Ishikawa (cell line): ENCODE data around the gene EPHA6.

Experiments
- CEBPB ChIP-seq: IDR thresholded peaks from 2 replicates; pipeline ENCODE4 v1.6.1; 2012
- CREB1 ChIP-seq: IDR thresholded peaks from 2 replicates; pipeline ENCODE4 v1.6.1; 2012; ENCODE audit warnings: low read depth
- EGR1 ChIP-seq: IDR thresholded peaks from 2 replicates; pipeline ENCODE4 v1.6.1; 2012
- EP300 ChIP-seq: IDR thresholded peaks from 2 replicates; pipeline ENCODE4 v1.6.1; 2012; ENCODE audit warnings: borderline replicate concordance
- FOXM1 ChIP-seq: IDR thresholded peaks from 2 replicates; pipeline ENCODE4 v1.6.1; 2012; ENCODE audit warnings: low read depth, borderline replicate concordance
- MAX ChIP-seq: IDR thresholded peaks from 2 replicates; pipeline ENCODE4 v1.6.1; 2012
- NFIC ChIP-seq: IDR thresholded peaks from 2 replicates; pipeline ENCODE4 v1.6.1; 2012
- RAD21 ChIP-seq: IDR thresholded peaks from 2 replicates; pipeline ENCODE4 v1.6.1; 2012; ENCODE audit warnings: low read depth
- TAF1 ChIP-seq: IDR thresholded peaks from 2 replicates; pipeline ENCODE4 v1.6.1; 2012; ENCODE audit warnings: low read depth, mild to moderate bottlenecking
- TCF12 ChIP-seq: IDR thresholded peaks from 2 replicates; pipeline ENCODE4 v1.6.1; 2012; ENCODE audit warnings: low read depth
- TEAD4 ChIP-seq: IDR thresholded peaks from 2 replicates; pipeline ENCODE4 v1.6.1; 2012
- USF1 ChIP-seq: IDR thresholded peaks from 2 replicates; pipeline ENCODE4 v1.6.1; 2012
- YY1 ChIP-seq: IDR thresholded peaks from 2 replicates; pipeline ENCODE4 v1.6.1; 2012; ENCODE audit warnings: low read depth
- ZBTB7A ChIP-seq: IDR thresholded peaks from 2 replicates; pipeline ENCODE4 v1.6.1; 2012; ENCODE audit warnings: low read depth
- TF ChIP-seq, protein P1 (sequence below): IDR thresholded peaks from 2 replicates; pipeline ENCODE4 v1.6.1; 2012; ENCODE audit warnings: low read depth, mild to moderate bottlenecking

EPHA6 gene

GRCh38 chr3:97689962-97690361, 875.6 kb downstream of the EPHA6 start:
- TF ChIP-seq EP300 (no peak), TAF1 (no peak), CEBPB (no peak), RAD21 (no peak), TEAD4 (no peak), TCF12 (no peak), MAX (no peak), CREB1 (no peak), ZBTB7A (no peak), USF1 (no peak), FOXM1 (no peak)
- TF ChIP-seq, protein P1, sequence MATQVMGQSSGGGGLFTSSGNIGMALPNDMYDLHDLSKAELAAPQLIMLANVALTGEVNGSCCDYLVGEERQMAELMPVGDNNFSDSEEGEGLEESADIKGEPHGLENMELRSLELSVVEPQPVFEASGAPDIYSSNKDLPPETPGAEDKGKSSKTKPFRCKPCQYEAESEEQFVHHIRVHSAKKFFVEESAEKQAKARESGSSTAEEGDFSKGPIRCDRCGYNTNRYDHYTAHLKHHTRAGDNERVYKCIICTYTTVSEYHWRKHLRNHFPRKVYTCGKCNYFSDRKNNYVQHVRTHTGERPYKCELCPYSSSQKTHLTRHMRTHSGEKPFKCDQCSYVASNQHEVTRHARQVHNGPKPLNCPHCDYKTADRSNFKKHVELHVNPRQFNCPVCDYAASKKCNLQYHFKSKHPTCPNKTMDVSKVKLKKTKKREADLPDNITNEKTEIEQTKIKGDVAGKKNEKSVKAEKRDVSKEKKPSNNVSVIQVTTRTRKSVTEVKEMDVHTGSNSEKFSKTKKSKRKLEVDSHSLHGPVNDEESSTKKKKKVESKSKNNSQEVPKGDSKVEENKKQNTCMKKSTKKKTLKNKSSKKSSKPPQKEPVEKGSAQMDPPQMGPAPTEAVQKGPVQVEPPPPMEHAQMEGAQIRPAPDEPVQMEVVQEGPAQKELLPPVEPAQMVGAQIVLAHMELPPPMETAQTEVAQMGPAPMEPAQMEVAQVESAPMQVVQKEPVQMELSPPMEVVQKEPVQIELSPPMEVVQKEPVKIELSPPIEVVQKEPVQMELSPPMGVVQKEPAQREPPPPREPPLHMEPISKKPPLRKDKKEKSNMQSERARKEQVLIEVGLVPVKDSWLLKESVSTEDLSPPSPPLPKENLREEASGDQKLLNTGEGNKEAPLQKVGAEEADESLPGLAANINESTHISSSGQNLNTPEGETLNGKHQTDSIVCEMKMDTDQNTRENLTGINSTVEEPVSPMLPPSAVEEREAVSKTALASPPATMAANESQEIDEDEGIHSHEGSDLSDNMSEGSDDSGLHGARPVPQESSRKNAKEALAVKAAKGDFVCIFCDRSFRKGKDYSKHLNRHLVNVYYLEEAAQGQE: no peak

GRCh38 chr3:97691354-97691753, 877.0 kb downstream of the EPHA6 start:
- TF ChIP-seq RAD21: no peak
- TF ChIP-seq FOXM1: no peak
- TF ChIP-seq NFIC: no peak
- TF ChIP-seq EP300: no peak
- TF ChIP-seq ZBTB7A: no peak
- no peak for TF ChIP-seq TCF12
- TF ChIP-seq, protein P1: no peak
- TF ChIP-seq YY1: no peak
- TF ChIP-seq USF1: no peak
- TF ChIP-seq EGR1: no peak
- TF ChIP-seq MAX: no peak
- TF ChIP-seq CREB1: no peak
- TF ChIP-seq CEBPB: no peak
- TF ChIP-seq TEAD4: no peak

DNA sequence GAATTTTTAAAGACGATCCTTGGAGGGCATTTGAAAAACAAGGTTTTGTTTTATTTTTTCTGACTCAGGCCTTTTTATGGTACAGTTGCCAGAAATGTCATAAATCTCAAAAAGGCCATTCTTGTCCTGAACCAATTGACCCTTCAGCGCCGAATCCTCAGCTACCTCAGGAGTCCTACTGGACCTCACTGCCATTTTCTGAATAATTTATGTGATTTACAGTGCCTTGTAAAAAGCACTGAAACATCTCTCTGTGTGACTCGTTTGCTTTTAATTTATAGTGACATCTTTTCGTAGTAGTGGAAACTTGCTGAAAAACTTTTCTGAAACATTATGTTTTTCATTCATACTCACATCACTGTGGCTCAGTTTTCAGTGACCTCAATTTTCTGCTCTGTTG, 878.0 kb downstream of the EPHA6 start:
- TF ChIP-seq, protein P1: no peak
- TF ChIP-seq TCF12 (no peak), ZBTB7A (no peak), USF1 (no peak), TAF1 (no peak), EGR1 (no peak), FOXM1 (no peak), MAX (no peak), CREB1 (no peak), RAD21 (no peak), YY1 (no peak), TEAD4 (no peak), CEBPB (no peak), EP300 (no peak), NFIC (no peak)

DNA sequence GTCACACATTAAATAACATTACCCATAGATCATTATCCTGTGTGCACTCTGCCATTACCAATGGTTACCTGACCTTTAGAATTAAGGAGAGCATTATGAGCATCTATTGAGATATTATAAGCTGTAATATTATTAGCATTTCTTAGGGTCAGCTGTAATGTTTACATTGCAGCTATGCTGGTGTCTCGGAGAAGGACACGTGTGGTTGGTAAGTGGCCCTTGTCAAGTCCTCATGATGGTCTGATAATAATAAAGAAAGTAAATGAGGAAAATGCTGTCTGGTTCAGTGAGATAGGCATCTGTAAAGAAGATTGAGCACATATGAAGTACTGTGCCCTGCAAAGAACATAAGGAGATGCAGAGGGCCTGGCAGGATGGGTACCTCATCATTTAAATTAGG, 878.4 kb downstream of the EPHA6 start:
- TF ChIP-seq, protein P1: no peak
- TF ChIP-seq FOXM1 (no peak), ZBTB7A (no peak), NFIC (no peak), TAF1 (no peak), MAX (no peak), CEBPB (no peak), TEAD4 (no peak), EP300 (no peak), RAD21 (no peak), CREB1 (no peak), TCF12 (no peak), EGR1 (no peak), YY1 (no peak), USF1 (no peak)
